ENCODE measurements around the gene KRTAP16-1. TPM values are rescaled to one million over a fixed set of nuclear protein-coding genes. Genes with fewer than 3 reads are reported as not detected.

The KRTAP16-1 gene
- total and polyA plus RNA-seq, 4 experiments from 2014 or later, result 0.28 TPM; not detected in 3

GRCh38 chr17:41332239-41332638, 23.1 kb upstream of the KRTAP16-1 start:
- no peak overlapping the region for H3K27ac ChIP-seq (ENCODE audit: low read depth, low read length)
- no peaks in the 10 kb centered on the region for H3K36me3 ChIP-seq (ENCODE audit: insufficient read depth, low read length)
- Mint-ChIP-seq H3K9me3 (peaks cover 0 to 1% (median 0%) of the 10 kb centered on the region in 8 donors), H3K36me3 (no peaks in the 10 kb centered on the region), H3K4me1 (peaks cover 38 to 73% (median 46%) of the 10 kb centered on the region in 4 donors), H3K4me3 (peak overlapping the region in 1 of 8 donors; percentile 13), H3K27me3 (no peaks in the 10 kb centered on the region), H3K27ac (peak overlapping the region in 2 of 7 donors; percentile 31 to 68)
- intact Hi-C loops (cut with micrococcal nuclease), result no loop called here
- DNase-seq, result no peak
- ChIA-PET POLR2A (ENCODE audit: partially characterized antibody) (interaction anchor here (1.0 to 1.2 kb wide), 4 partner anchors 8 to 24 kb away, joined by 3 to 4 read pairs (median 4); no protein-coding TSS in a partner anchor), CTCF (ENCODE audit: partially characterized antibody) (interaction anchor here (4.5 kb wide), 1 partner anchor 10 kb away, joined by 26 read pairs; no protein-coding TSS in a partner anchor)
- no peaks in the 10 kb centered on the region for H3K9me3 ChIP-seq (ENCODE audit: control insufficient read depth in 1 of 2, low read length in 2 of 2)
- H3K27me3 ChIP-seq (ENCODE audit: insufficient read depth, low read length), result no peaks in the 10 kb centered on the region
- peaks cover 64% of the 10 kb centered on the region for H3K4me1 ChIP-seq (ENCODE audit: insufficient read depth, low read length)
- H3K4me3 ChIP-seq (ENCODE audit: low read length in 2 of 2), result no peak overlapping the region

GRCh38 chr17:41331606-41332005, 22.5 kb upstream of the KRTAP16-1 start:
- POLR2A ChIA-PET (ENCODE audit: partially characterized antibody), result interaction anchor here (1.0 to 1.2 kb wide), 3 partner anchors 8 to 23 kb away, joined by 3 to 4 read pairs (median 3); no protein-coding TSS in a partner anchor
- Mint-ChIP-seq H3K27ac (peak overlapping the region in 2 of 7 donors; percentile 8 to 52), H3K4me3 (no peak overlapping the region), H3K27me3 (no peaks in the 10 kb centered on the region), H3K36me3 (no peaks in the 10 kb centered on the region), H3K4me1 (peaks cover 39 to 73% (median 48%) of the 10 kb centered on the region in 4 donors), H3K9me3 (peaks cover 0 to 1% (median 0%) of the 10 kb centered on the region in 8 donors)
- H3K4me3 ChIP-seq (ENCODE audit: low read length in 2 of 2), result no peak overlapping the region
- no peaks in the 10 kb centered on the region for H3K27me3 ChIP-seq (ENCODE audit: insufficient read depth, low read length)
- H3K4me1 ChIP-seq (ENCODE audit: insufficient read depth, low read length), result peaks cover 64% of the 10 kb centered on the region
- intact Hi-C loops (cut with micrococcal nuclease), result no loop called here
- DNase-seq, result no peak
- no peaks in the 10 kb centered on the region for H3K36me3 ChIP-seq (ENCODE audit: insufficient read depth, low read length)
- CTCF ChIA-PET (ENCODE audit: partially characterized antibody), result interaction anchor here (4.5 kb wide), 1 partner anchor 10 kb away, joined by 26 read pairs; no protein-coding TSS in a partner anchor
- H3K9me3 ChIP-seq (ENCODE audit: control insufficient read depth in 1 of 2, low read length in 2 of 2), result no peaks in the 10 kb centered on the region
- H3K27ac ChIP-seq (ENCODE audit: low read depth, low read length), result no peak overlapping the region

- H3K27me3 Mint-ChIP-seq, result no peaks in the 10 kb centered on the region
- intact Hi-C loops (cut with micrococcal nuclease), result no loop called here
- H3K4me1 ChIP-seq (ENCODE audit: insufficient read depth, low read length), result peaks cover 63% of the 10 kb centered on the region
- H3K4me3 Mint-ChIP-seq, result peak overlapping the region in 1 of 8 donors; percentile 4
- peak overlapping the region in 1 of 7 donors; percentile 39 for H3K27ac Mint-ChIP-seq
- DNase-seq, result no peak
- no peaks in the 10 kb centered on the region for H3K27me3 ChIP-seq (ENCODE audit: insufficient read depth, low read length)
- H3K36me3 Mint-ChIP-seq, result no peaks in the 10 kb centered on the region
- CTCF ChIA-PET (ENCODE audit: partially characterized antibody), result interaction anchor here (1.2 to 4.5 kb wide), 3 partner anchors 7 to 220 kb away, joined by 3 to 26 read pairs (median 3); no protein-coding TSS in a partner anchor
- no peak overlapping the region for H3K4me3 ChIP-seq (ENCODE audit: low read length in 2 of 2)
- peaks cover 0 to 1% (median 0%) of the 10 kb centered on the region in 8 donors for H3K9me3 Mint-ChIP-seq
- H3K4me1 Mint-ChIP-seq, result peaks cover 27 to 70% (median 39%) of the 10 kb centered on the region in 4 donors
- no peaks in the 10 kb centered on the region for H3K9me3 ChIP-seq (ENCODE audit: control insufficient read depth in 1 of 2, low read length in 2 of 2)
- no peak overlapping the region for H3K27ac ChIP-seq (ENCODE audit: low read depth, low read length)
- no peaks in the 10 kb centered on the region for H3K36me3 ChIP-seq (ENCODE audit: insufficient read depth, low read length)
- POLR2A ChIA-PET (ENCODE audit: partially characterized antibody), result interaction anchor here (0.7 to 2.5 kb wide), 3 partner anchors 10 to 12 kb away, joined by 3 to 13 read pairs (median 7); no protein-coding TSS in a partner anchor
Observed at GRCh38 chr17:41329279-41329948, 20.3 kb upstream of the KRTAP16-1 start.

- H3K4me1 Mint-ChIP-seq, result peaks cover 24 to 70% (median 39%) of the 10 kb centered on the region in 4 donors
- peak overlapping the region in 3 of 7 donors; percentile 27 to 80 (median 29) for H3K27ac Mint-ChIP-seq
- intact Hi-C loops (cut with micrococcal nuclease), result no loop called here
- CTCF ChIA-PET (ENCODE audit: partially characterized antibody), result no interaction called here
- POLR2A ChIA-PET (ENCODE audit: partially characterized antibody), result interaction anchor here (1.6 to 2.5 kb wide), 3 partner anchors 11 to 20 kb away, joined by 6 to 13 read pairs (median 7); no protein-coding TSS in a partner anchor
- Histone ChIP-seq H3K27ac (ENCODE audit: low read depth, low read length) (no peak overlapping the region), H3K36me3 (ENCODE audit: insufficient read depth, low read length) (no peaks in the 10 kb centered on the region), H3K27me3 (ENCODE audit: insufficient read depth, low read length) (no peaks in the 10 kb centered on the region), H3K4me1 (ENCODE audit: insufficient read depth, low read length) (peaks cover 61% of the 10 kb centered on the region), H3K9me3 (ENCODE audit: control insufficient read depth in 1 of 2, low read length in 2 of 2) (no peaks in the 10 kb centered on the region), H3K4me3 (ENCODE audit: low read length in 2 of 2) (no peak overlapping the region)
- no peak overlapping the region for H3K4me3 Mint-ChIP-seq
- H3K36me3 Mint-ChIP-seq, result no peaks in the 10 kb centered on the region
- H3K9me3 Mint-ChIP-seq, result no peaks in the 10 kb centered on the region
- no peaks in the 10 kb centered on the region for H3K27me3 Mint-ChIP-seq
- no peak for DNase-seq
Observed at GRCh38 chr17:41328207-41328606, 19.1 kb upstream of the KRTAP16-1 start.

GRCh38 chr17:41327411-41328120, 18.5 kb upstream of the KRTAP16-1 start:
- no peaks in the 10 kb centered on the region for H3K9me3 Mint-ChIP-seq
- POLR2A ChIA-PET (ENCODE audit: partially characterized antibody), result interaction anchor here (1.6 to 2.5 kb wide), 3 partner anchors 12 to 19 kb away, joined by 6 to 13 read pairs (median 7); no protein-coding TSS in a partner anchor
- DNase-seq, result no peak
- no peaks in the 10 kb centered on the region for H3K36me3 Mint-ChIP-seq
- no peaks in the 10 kb centered on the region for H3K27me3 ChIP-seq (ENCODE audit: insufficient read depth, low read length)
- CTCF ChIA-PET (ENCODE audit: partially characterized antibody), result no interaction called here
- no peaks in the 10 kb centered on the region for H3K36me3 ChIP-seq (ENCODE audit: insufficient read depth, low read length)
- H3K9me3 ChIP-seq (ENCODE audit: control insufficient read depth in 1 of 2, low read length in 2 of 2), result no peaks in the 10 kb centered on the region
- no peak overlapping the region for H3K27ac ChIP-seq (ENCODE audit: low read depth, low read length)
- peak overlapping the region in 5 of 7 donors; percentile 51 to 88 (median 84) for H3K27ac Mint-ChIP-seq
- intact Hi-C loops (cut with micrococcal nuclease), result no loop called here
- peaks cover 26 to 72% (median 42%) of the 10 kb centered on the region in 4 donors for H3K4me1 Mint-ChIP-seq
- H3K4me1 ChIP-seq (ENCODE audit: insufficient read depth, low read length), result peaks cover 68% of the 10 kb centered on the region
- H3K4me3 ChIP-seq (ENCODE audit: low read length in 2 of 2), result no peak overlapping the region
- H3K4me3 Mint-ChIP-seq, result peak overlapping the region in 2 of 8 donors; percentile 53 to 70
- H3K27me3 Mint-ChIP-seq, result no peaks in the 10 kb centered on the region

- intact Hi-C loops (cut with micrococcal nuclease), result no loop called here
- no peaks in the 10 kb centered on the region for H3K36me3 Mint-ChIP-seq
- H3K9me3 Mint-ChIP-seq, result no peaks in the 10 kb centered on the region
- no peaks in the 10 kb centered on the region for H3K27me3 ChIP-seq (ENCODE audit: insufficient read depth, low read length)
- POLR2A ChIA-PET (ENCODE audit: partially characterized antibody), result no interaction called here
- CTCF ChIA-PET (ENCODE audit: partially characterized antibody), result no interaction called here
- peak; percentile 55 to 69 (median 65) for DNase-seq
- no peaks in the 10 kb centered on the region for H3K27me3 Mint-ChIP-seq
- peaks cover 76% of the 10 kb centered on the region for H3K4me1 ChIP-seq (ENCODE audit: insufficient read depth, low read length)
- H3K27ac ChIP-seq (ENCODE audit: low read depth, low read length), result no peak overlapping the region
- H3K9me3 ChIP-seq (ENCODE audit: control insufficient read depth in 1 of 2, low read length in 2 of 2), result no peaks in the 10 kb centered on the region
- peaks cover 27 to 73% (median 47%) of the 10 kb centered on the region in 4 donors for H3K4me1 Mint-ChIP-seq
- H3K4me3 Mint-ChIP-seq, result peak overlapping the region in 7 of 8 donors; percentile 21 to 70 (median 51)
- peak overlapping the region; percentile 51 to 88 (median 74) for H3K27ac Mint-ChIP-seq
- H3K4me3 ChIP-seq (ENCODE audit: low read length in 2 of 2), result no peak overlapping the region
- H3K36me3 ChIP-seq (ENCODE audit: insufficient read depth, low read length), result no peaks in the 10 kb centered on the region
Observed at GRCh38 chr17:41326173-41327145, 17.4 kb upstream of the KRTAP16-1 start.
